Kidney (tissue), 14 donors: ENCODE results near the gene OTOP3. TPM values are rescaled to one million over a fixed set of nuclear protein-coding genes. Genes with fewer than 3 reads are reported as not detected.

Experiments
- DNase-seq, 5 donors: peaks; one replicate each; pipeline ENCODE4 v3.0.0-alpha.2; 2013 to 2020
- FAIRE-seq: peaks from 2 replicates; lab custom pipeline; 2012; peaks lifted over from hg19 to GRCh38; lab: Jason Lieb, UNC
- H3K27ac ChIP-seq, 2 donors: one replicate each; pipeline ENCODE4 v1.7.0; 2013; ENCODE audit warnings: low read depth in 2 of 2, low read length in 2 of 2, inconsistent platforms in 1 of 2
- H3K27me3 ChIP-seq: one replicate; pipeline ENCODE4 v1.7.1; 2013; ENCODE audit warnings: low read length, inconsistent platforms; ENCODE audit not compliant: control insufficient read depth, insufficient read depth
- H3K36me3 ChIP-seq, 3 donors: one replicate each; pipeline versions ENCODE4 v1.7.0 to v1.7.1; 2013; ENCODE audit warnings: low read length in 3 of 3, control low read depth in 1 of 3, inconsistent platforms in 1 of 3; ENCODE audit not compliant: insufficient read depth in 3 of 3, control insufficient read depth in 2 of 3
- H3K4me1 ChIP-seq, 3 donors: one replicate each; pipeline versions ENCODE4 v1.7.0 to v1.7.1; 2013; ENCODE audit warnings: low read length in 3 of 3, inconsistent platforms in 1 of 3, low read depth in 1 of 3; ENCODE audit not compliant: control insufficient read depth in 2 of 3, insufficient read depth in 2 of 3
- H3K4me3 ChIP-seq, 3 donors: one replicate each; pipeline versions ENCODE4 v1.7.0 to v1.8.1; 2013; ENCODE audit warnings: low read length in 3 of 3, control low read depth in 1 of 3, inconsistent platforms in 1 of 3
- H3K9ac ChIP-seq, 3 donors: one replicate each; pipeline versions ENCODE4 v1.7.0 to v1.7.1; 2013; ENCODE audit warnings: low read length in 3 of 3, control low read depth in 1 of 3, inconsistent platforms in 1 of 3
- H3K9me3 ChIP-seq, 3 donors: one replicate each; pipeline versions ENCODE4 v1.7.0 to v1.7.1; 2013; ENCODE audit warnings: low read length in 3 of 3, control low read depth in 1 of 3, inconsistent platforms in 1 of 3; ENCODE audit not compliant: control insufficient read depth in 2 of 3, insufficient read depth in 1 of 3
- CTCF ChIP-seq: IDR thresholded peaks from 3 replicates; pipeline ENCODE4 v1.5.1; 2012; ENCODE audit warnings: mild to moderate bottlenecking, moderate library complexity, borderline replicate concordance; ENCODE audit not compliant: insufficient read depth; ENCODE audit errors: extremely low read depth
- intact Hi-C: fragments of 100-400 bp; cut with DNase I; formaldehyde crosslinking; loops from one replicate; pipeline ENCODE4 v1.11.1; 2022
- polyA plus RNA-seq: library from polyadenylated mRNA; stranded (reverse); fragments of 350-450 nt; fragmentation: Illumina TruSeq; extraction: RNeasy Lipid Tissue Mini Kit (QIAGEN cat#74804); gene quantifications from one replicate; pipeline ENCODE4 v1.2.3, GENCODE V29; 2014; ENCODE audit warnings: low read depth, low replicate concordance; ENCODE audit not compliant: insufficient read depth
- total RNA-seq: library from RNA; stranded (reverse); fragmentation: NEBNext Ultra II Directional; extraction: Animal tissue kit (Norgen Biotek cat#: 25700); gene quantifications from one replicate; pipeline ENCODE4 v1.2.1, GENCODE V29; 2021
- donor health status: control.
- donor health status: control.
- donor health status: control.
- donor health status: control.
- donor health status: control.
- donor health status: DM: yes; HTN: yes; CAD: no.
- donor health status: Normal renal cell carcinoma (clear cell type).

Gene OTOP3
- total and polyA plus RNA-seq, 2 donors from 2014 or later = not detected

DNA sequence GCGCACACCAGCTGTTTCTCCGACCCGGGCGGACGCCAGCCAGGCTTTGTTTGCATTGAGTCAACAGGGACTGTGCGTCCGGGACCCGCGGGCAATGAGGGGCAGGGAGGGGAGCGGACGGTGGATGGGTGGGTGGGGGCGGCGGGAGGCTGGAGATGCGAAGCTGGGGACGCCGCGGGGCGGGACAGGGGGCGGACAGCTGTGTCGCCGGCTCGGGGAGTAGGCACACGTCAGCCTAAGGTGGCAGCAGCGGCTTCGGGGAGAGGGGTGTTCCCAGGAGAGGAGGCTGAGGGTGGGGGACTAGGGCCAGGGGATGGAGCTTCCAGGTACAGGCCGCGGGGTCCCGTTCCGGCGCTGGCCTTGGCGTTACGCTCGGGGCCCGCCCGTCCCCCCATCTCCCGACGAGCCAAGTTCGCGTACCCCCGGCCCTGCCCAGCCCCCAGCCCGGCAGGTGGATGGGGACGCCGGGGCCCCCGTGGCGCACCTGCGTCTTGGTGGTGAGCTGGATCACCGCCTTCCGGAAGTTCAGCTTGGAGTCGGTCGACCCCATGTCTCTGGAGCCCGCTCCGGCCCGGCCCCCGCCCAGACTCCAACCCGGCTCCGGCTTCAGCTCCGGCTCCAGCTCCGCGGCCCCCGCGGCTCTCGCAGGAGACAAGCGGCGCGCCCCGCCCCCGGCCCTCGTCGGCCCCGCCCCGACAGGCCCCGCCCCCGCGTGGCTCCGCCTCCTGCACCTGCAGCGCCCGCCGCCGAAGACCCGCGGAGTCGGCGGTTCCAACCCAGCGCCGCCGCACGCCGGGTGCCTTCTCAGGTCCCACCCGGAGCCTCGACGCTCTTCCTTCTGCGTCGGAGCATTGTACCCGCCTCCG lies 36.6 kb downstream of the OTOP3 start, which contains the start of gene HID1:
TSS of gene HID1 (minus strand) at position 653 of the 866 bp plus-strand sequence. CDS start at position 550, 103 bp downstream.
- Histone ChIP-seq H3K4me3 (peak within 1 kb of the TSS in 2 of 3 donors; percentile 42 to 63), H3K9me3 (no peaks in the 10 kb centered on the region), H3K9ac (peak within 1 kb of the TSS in 2 of 3 donors; percentile 55 to 71), H3K4me1 (peaks cover 0 to 4% (median 3%) of the 10 kb centered on the region in 3 donors), H3K27me3 (no peaks in the 10 kb centered on the region), H3K27ac (peak within 1 kb of the TSS; percentile 9 to 72), H3K36me3 (no peaks in the 10 kb centered on the region)
- DNase-seq (peak; percentile 68 to 92 (median 82)), FAIRE-seq (no peak)
- intact Hi-C loops = no loop called here
- no peak for TF ChIP-seq CTCF

- no peaks in the 10 kb centered on the region for H3K9me3 ChIP-seq
- H3K4me1 ChIP-seq = peaks cover 0 to 4% (median 3%) of the 10 kb centered on the region in 3 donors
- TF ChIP-seq CTCF = no peak
- FAIRE-seq (no peak), DNase-seq (no peak)
- no peaks in the 10 kb centered on the region for H3K36me3 ChIP-seq
- no peaks in the 10 kb centered on the region for H3K27me3 ChIP-seq
- peak overlapping the region in 2 of 3 donors; percentile 39 to 63 for H3K4me3 ChIP-seq
- intact Hi-C loops = no loop called here
- H3K27ac ChIP-seq = no peak overlapping the region
- peak overlapping the region in 1 of 3 donors; percentile 46 for H3K9ac ChIP-seq
These were observed 37.3 kb downstream of the OTOP3 start for GRCh38 chr17:74972973-74973328.

DNA sequence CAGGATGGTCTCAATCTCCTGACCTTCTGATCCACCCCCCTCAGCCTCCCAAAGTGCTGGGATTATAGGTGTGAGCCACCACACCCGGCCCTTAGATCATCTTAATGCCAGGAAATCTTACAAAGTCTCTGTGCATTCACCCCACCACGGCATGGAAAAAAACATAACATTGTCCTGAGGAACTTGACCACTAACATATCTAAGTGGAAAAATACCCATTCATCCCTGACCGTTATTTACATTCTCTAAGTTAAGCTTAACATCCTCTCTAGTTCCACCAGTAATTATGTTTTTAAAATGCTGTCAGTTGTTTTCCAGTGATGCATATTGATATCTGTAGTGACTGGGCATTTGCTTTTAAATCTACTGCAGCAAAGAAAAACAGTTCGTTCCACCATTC lies 40.2 kb downstream of the OTOP3 start:
- Histone ChIP-seq H3K4me3 (no peak overlapping the region), H3K9ac (no peak overlapping the region), H3K27me3 (no peaks in the 10 kb centered on the region), H3K9me3 (no peaks in the 10 kb centered on the region), H3K27ac (no peak overlapping the region), H3K36me3 (no peaks in the 10 kb centered on the region), H3K4me1 (peaks cover 0 to 4% (median 3%) of the 10 kb centered on the region in 3 donors)
- TF ChIP-seq CTCF = no peak
- FAIRE-seq = no peak
- DNase-seq = no peak
- intact Hi-C loops = no loop called here
